GM18519 (cell line): ENCODE measurements around the gene HAP1.

Experiments
- ATAC-seq: cut with Tn5 transposase; IDR thresholded peaks from one replicate; pipeline ENCODE4 v1.9.1; 2021; ENCODE audit warnings: mild to moderate bottlenecking, moderate library complexity; ENCODE audit not compliant: unreplicated experiment, low FRiP score

The HAP1 gene

GRCh38 chr17:41766135-41766534, 31.7 kb upstream of the HAP1 start:
- ATAC-seq: no peak

- no peak for ATAC-seq
Measured at GRCh38 chr17:41763327-41763726, 28.9 kb upstream of the HAP1 start.

GRCh38 chr17:41762841-41763240, 28.4 kb upstream of the HAP1 start:
- no peak for ATAC-seq

GRCh38 chr17:41762391-41762790, 27.9 kb upstream of the HAP1 start:
- no peak for ATAC-seq

DNA sequence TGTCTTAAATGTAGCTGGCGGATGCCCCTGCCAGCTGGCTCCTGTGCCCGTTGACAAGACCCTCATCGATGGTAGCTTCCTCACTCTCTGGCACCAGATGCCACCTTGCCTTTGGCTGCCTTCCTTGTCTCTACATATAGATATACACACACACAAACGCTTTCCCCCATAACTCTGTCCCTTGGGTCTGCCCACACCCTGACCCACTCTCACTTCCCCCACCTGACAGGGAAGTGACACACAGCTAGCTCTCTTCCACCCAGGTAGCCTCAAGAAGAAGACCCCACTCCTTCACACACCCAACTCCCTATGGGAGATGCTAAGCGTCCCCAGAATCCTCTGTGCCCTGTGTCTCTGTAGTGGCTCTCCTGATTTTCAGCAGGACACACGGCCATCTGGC, 26.4 kb upstream of the HAP1 start:
- ATAC-seq: no peak

DNA sequence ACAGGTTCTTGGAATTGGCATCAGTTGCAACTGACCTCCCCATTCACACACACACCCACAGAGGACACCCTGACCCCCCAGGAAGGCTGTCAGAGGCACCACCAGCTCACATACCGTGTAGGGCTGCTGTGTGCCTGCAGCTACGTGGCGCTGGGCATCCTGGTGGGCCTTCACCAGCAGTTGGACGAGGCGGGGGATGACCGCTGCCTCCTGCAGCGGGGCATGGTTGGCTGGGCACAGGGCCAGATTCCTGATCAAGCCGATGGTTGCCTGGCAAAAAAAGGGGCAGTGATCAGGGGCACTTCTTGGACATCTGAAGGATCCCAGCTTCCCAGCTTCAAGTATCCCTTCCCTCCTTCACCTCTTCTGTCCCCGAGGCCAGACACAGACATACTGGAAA, 24.2 kb upstream of the HAP1 start:
- ATAC-seq: no peak

DNA sequence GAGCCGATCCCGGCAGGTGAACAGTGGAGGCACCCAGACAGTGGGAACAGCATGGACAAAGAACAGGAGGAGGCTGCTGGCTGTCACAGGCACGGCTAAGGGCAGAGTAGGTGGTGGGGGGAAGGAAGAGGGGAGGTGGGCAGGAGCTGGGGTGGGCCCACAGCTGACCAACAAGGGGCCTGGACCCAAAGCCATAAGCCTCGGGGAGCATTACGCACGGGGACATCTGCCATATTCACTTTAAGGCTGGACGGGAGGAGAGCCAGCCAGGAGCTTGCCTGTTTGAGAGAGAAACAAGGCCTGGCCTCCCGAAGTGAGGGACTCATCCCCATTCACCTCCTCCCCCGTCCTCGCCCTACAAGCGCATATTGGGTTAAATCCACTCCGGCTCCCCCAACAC, 19.6 kb upstream of the HAP1 start:
- no peak for ATAC-seq

GRCh38 chr17:41751288-41751687, 16.8 kb upstream of the HAP1 start:
- no peak for ATAC-seq

- no peak for ATAC-seq
Measured at GRCh38 chr17:41750862-41751261, 16.4 kb upstream of the HAP1 start.

DNA sequence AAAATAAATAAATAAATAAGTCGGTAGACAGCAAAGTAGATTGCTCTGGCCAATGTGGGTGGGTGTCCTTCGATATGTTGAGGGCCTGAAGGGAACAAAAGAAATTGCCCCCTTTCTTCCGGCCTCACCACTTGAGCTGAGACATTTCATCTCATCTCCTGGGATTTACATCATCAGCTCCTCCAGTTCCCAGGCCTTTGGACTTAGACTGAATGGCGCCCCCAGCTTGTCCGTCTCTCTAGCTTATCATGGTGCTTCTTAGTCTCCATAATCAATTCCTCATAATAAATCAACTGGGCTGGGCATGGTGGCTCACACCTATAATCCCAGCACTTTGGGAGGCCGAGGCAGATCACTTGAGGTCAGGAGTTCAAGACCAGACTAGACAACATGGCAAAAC, 13.8 kb upstream of the HAP1 start:
- ATAC-seq: no peak

- no peak for ATAC-seq
Measured at GRCh38 chr17:41741709-41742108, 7.3 kb upstream of the HAP1 start.

GRCh38 chr17:41740506-41740905, 6.1 kb upstream of the HAP1 start:
- no peak for ATAC-seq

DNA sequence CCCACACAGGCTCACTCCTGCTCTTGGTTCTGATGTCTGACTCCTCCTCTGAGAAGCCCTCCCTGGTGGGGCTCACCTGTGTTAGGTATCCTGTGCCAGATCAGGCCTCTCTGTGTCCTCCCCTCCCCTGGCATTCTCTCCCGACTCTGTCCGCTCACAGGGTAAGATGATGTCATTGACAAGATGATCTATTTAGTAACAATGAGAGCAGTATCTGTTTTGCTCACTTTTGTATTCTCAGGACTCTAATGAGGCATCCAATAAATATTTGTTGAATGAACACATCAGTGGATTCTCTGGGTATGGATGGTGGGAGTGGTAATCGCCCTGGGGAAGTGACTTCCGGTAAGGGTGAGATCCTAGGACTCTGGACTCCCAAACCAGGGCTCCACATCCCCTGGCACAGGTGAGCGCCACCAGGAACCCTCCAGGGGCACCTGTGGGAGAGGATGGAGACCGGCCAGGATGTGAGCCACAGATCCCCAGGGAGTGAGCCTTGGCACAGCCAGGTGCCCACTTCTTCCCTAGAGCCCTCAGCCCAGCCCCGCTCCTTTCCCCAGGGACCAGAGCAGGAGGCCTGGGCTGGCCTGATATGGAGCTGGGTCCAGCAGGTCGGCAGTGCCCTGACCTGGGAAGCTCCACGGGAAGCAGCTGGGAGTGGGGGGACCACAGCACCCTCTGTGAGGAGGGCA, 5.4 kb upstream of the HAP1 start:
- no peak for ATAC-seq

DNA sequence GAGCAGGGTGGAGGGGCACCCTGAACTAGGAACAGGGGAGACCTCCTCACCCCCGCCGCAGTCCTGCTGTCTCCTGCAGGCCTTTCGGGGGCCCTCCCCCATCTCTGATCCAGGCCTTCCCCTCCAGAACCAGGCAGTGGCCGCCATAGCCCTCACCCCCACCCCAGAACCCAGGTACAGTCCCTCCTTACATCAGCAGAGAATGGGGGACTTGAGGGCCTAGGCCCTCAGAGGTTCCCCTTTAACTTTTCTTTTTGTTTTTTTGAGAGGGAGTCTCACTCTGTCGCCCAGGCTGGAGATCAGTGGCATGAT, 4.3 kb upstream of the HAP1 start:
- no peak for ATAC-seq

- ATAC-seq: no peak
Measured at GRCh38 chr17:41738077-41738800, 3.8 kb upstream of the HAP1 start.

DNA sequence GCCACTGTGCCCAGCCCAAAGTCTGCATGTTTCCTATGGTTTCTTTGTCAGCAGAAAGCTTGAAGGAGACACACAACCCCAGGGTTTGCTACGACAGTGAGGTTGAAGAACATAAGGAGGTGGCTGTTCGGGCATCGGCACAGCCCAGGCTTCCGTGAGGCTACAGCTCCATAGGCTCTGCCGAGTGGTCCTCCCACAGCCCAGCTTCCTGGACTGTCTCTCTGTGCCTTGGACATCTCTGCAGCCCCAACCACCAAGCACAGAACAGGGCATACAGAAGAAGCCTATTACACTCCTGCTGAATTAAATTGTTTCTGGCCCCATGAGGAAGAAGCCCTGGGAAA, 3.2 kb upstream of the HAP1 start:
- no peak for ATAC-seq

DNA sequence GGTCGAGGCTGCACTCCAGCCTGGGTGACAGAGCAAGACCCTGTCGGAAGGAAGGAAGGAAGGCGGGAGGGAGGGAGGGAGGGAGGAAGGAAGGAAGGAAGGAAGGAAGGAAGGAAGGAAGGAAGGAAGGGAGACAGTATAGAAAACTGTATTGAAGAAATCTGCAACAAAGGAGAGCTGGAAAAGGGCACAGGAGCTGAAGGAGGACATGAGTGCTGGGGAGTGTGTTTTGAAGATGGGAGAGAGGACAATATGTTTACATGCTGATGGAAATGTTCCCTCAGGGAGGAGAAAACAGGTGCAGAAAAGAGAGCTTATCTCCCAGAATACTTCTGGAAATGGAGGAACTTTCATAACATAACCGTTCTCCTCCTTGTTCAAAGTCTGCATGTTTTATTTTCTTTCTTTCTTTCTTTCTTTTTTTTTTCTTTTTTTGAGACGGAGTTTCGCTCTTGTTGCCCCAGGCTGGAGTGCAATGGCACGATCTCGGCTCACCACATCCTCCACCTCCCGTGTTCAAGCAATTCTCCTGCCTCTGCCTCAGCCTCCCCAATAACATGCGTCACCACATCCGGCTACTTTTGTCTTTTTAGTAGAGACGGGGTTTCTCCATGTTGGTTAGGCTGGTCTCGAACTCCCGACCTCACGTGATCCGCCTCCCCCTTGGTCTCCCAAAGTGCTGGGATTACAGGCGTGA, 2.7 kb upstream of the HAP1 start:
- ATAC-seq: no peak

DNA sequence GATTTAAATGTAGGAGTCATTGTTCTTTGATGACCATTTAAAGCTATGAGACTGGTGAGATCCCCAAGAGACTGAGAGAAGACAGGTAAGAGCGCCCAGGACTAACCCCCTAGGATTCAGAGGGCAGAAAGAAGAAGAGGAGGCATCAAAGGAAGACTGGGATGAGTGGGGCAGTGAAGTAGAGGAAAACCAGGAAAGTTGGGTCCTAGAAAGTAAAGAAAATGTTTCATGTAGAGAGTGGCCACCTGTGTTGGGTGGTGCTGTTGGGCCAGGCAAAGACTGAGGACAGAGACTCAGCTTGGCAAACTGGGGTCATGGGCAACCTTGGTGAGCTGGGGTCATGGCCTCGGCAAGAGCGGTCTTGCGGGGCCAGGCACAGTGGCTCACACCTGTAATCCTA, 1.3 kb upstream of the HAP1 start:
- no peak for ATAC-seq

- no peak for ATAC-seq
Measured at GRCh38 chr17:41734949-41735313, 488 bp upstream of the HAP1 start.

GRCh38 chr17:41733348-41734138, 900 bp downstream of the HAP1 start:
- ATAC-seq: no peak

DNA sequence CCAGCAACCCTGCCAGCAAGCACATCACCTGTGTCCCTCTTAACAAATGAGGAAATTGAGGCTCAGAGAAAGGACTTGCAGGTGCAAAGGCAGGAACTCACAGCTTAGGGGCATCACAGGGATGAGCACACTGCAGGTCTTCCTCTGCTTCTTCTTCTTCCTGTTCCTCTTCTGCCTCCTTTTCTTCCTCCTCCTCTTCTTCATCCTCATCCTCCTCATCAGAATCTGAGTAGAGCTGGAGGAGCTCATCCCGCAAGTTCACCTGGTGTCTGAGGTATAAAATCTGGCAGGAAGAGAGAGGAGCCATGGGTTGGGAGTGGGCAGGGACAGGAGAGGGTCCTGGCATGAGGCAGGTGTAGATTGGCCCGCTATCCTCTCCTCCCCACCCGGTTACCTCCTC, 2.6 kb downstream of the HAP1 start:
- ATAC-seq: no peak
